SU-DHL-6 (cell line): ENCODE measurements around the gene LRRC8E.
A peak's percentile ranks its signal among the peaks of the same experiment; 100 is the strongest.

Source experiments
- H2AFZ ChIP-seq: fragments of 200-600 bp; sonication (generic); 2 replicates; pipeline ENCODE4 v1.6.1; 2014; ENCODE audit warnings: low read depth, mild to moderate bottlenecking, moderate library complexity, mixed read lengths, antibody characterized with exemption, low read length; ENCODE audit not compliant: severe bottlenecking
- H3F3A ChIP-seq: fragments of 200-600 bp; shearing (Covaris generic); 2 replicates; pipeline ENCODE4 v1.6.0; 2016; ENCODE audit warnings: antibody characterized with exemption, mild to moderate bottlenecking; ENCODE audit not compliant: insufficient read depth
- H3K27ac ChIP-seq: fragments of 200-600 bp; sonication (generic); 2 replicates; pipeline ENCODE4 v1.5.1; 2016; ENCODE audit warnings: low read depth, mild to moderate bottlenecking, low read length, moderate library complexity, mixed read lengths
- H3K27me3 ChIP-seq: fragments of 200-600 bp; sonication (generic), shearing (Covaris generic); 2 replicates; pipeline ENCODE4 v1.6.0; 2014; ENCODE audit warnings: mild to moderate bottlenecking, low read length
- H3K36me3 ChIP-seq: fragments of 200-600 bp; sonication (generic); 2 replicates; pipeline ENCODE4 v1.6.1; 2014; ENCODE audit warnings: mild to moderate bottlenecking, low read length, mixed read lengths
- H3K4me2 ChIP-seq: fragments of 300-600, 200-600 bp; shearing (Covaris generic), sonication (generic); 2 replicates; pipeline ENCODE4 v1.6.0; 2014; ENCODE audit warnings: low read length, low read depth, mild to moderate bottlenecking; ENCODE audit not compliant: poor library complexity, severe bottlenecking
- H3K4me3 ChIP-seq: fragments of 200-600 bp; sonication (generic); 2 replicates; pipeline ENCODE4 v1.5.1; 2014; ENCODE audit warnings: antibody characterized with exemption, low read length, mild to moderate bottlenecking, mixed read lengths; ENCODE audit not compliant: insufficient read depth, poor library complexity, severe bottlenecking
- H3K79me2 ChIP-seq: fragments of 200-600 bp; sonication (generic); 2 replicates; pipeline ENCODE4 v1.6.1; 2014; ENCODE audit warnings: mild to moderate bottlenecking, low read length, moderate library complexity; ENCODE audit not compliant: insufficient read depth
- H3K9ac ChIP-seq: fragments of 200-600 bp; sonication (generic); 2 replicates; pipeline ENCODE4 v1.7.0; 2014; ENCODE audit warnings: mild to moderate bottlenecking, low read length
- H3K9me2 ChIP-seq: fragments of 200-600 bp; sonication (generic); replicated peaks from 2 replicates; pipeline ENCODE4 v1.6.1; 2014; ENCODE audit warnings: low read length; ENCODE audit not compliant: insufficient read depth
- H3K9me3 ChIP-seq: fragments of 200-600 bp; sonication (generic); 2 replicates; pipeline ENCODE4 v1.6.1; 2014; ENCODE audit warnings: low read length, mixed read lengths; ENCODE audit not compliant: insufficient read depth
- H4K20me1 ChIP-seq: fragments of 200-600 bp; sonication (generic); 2 replicates; pipeline ENCODE4 v1.6.1; 2014; ENCODE audit warnings: low read depth, mild to moderate bottlenecking, antibody characterized with exemption, low read length, moderate library complexity, mixed read lengths
- EZH2phosphoT487 ChIP-seq: fragments of 200-600 bp; sonication (generic), shearing (Covaris generic); conservative IDR thresholded peaks from 2 replicates; pipeline ENCODE4 v1.6.1; 2018; ENCODE audit warnings: mild to moderate bottlenecking, antibody characterized with exemption, low read length, moderate library complexity, mixed read lengths
- TF ChIP-seq, protein P1 (sequence below): fragments of 200-600 bp; sonication (generic); IDR thresholded peaks from one replicate; pipeline ENCODE4 v1.5.1; 2017; ENCODE audit warnings: antibody characterized with exemption, mild to moderate bottlenecking, low read length, moderate library complexity; ENCODE audit not compliant: insufficient read depth, poor library complexity, severe bottlenecking

Gene LRRC8E

GRCh38 chr19:7923295-7924191, 35.2 kb downstream of the LRRC8E start:
- Histone ChIP-seq H2AFZ (no peak overlapping the region), H3K4me3 (no peak overlapping the region), H3K9ac (no peak overlapping the region), H3F3A (no peaks in the 10 kb centered on the region), H3K36me3 (no peaks in the 10 kb centered on the region), H4K20me1 (no peaks in the 10 kb centered on the region), H3K27me3 (no peaks in the 10 kb centered on the region), H3K9me2 (no peaks in the 10 kb centered on the region), H3K4me2 (no peak overlapping the region), H3K9me3 (no peaks in the 10 kb centered on the region), H3K79me2 (no peaks in the 10 kb centered on the region), H3K27ac (no peak overlapping the region)
- no peak for TF ChIP-seq EZH2phosphoT487
- TF ChIP-seq, protein P1, sequence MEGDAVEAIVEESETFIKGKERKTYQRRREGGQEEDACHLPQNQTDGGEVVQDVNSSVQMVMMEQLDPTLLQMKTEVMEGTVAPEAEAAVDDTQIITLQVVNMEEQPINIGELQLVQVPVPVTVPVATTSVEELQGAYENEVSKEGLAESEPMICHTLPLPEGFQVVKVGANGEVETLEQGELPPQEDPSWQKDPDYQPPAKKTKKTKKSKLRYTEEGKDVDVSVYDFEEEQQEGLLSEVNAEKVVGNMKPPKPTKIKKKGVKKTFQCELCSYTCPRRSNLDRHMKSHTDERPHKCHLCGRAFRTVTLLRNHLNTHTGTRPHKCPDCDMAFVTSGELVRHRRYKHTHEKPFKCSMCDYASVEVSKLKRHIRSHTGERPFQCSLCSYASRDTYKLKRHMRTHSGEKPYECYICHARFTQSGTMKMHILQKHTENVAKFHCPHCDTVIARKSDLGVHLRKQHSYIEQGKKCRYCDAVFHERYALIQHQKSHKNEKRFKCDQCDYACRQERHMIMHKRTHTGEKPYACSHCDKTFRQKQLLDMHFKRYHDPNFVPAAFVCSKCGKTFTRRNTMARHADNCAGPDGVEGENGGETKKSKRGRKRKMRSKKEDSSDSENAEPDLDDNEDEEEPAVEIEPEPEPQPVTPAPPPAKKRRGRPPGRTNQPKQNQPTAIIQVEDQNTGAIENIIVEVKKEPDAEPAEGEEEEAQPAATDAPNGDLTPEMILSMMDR: no peak

- Histone ChIP-seq H2AFZ (no peak overlapping the region), H3K9me2 (no peaks in the 10 kb centered on the region), H3K27ac (no peak overlapping the region), H3K4me3 (no peak overlapping the region), H3K4me2 (no peak overlapping the region), H3K36me3 (no peaks in the 10 kb centered on the region), H3K27me3 (no peaks in the 10 kb centered on the region), H3K9me3 (no peaks in the 10 kb centered on the region), H3K79me2 (no peaks in the 10 kb centered on the region), H4K20me1 (no peaks in the 10 kb centered on the region), H3K9ac (no peak overlapping the region), H3F3A (peaks cover 5% of the 10 kb centered on the region; the same call in 1 of the 2 replicates)
- TF ChIP-seq EZH2phosphoT487: no peak
- TF ChIP-seq, protein P1: no peak
These were observed 35.9 kb downstream of the LRRC8E start for GRCh38 chr19:7924241-7924640.

- TF ChIP-seq, protein P1: no peak
- TF ChIP-seq EZH2phosphoT487: no peak
- H3K4me2 ChIP-seq: peak overlapping the region; percentile 54
- no peak overlapping the region for H3K27ac ChIP-seq
- H3K9ac ChIP-seq: no peak overlapping the region
- no peaks in the 10 kb centered on the region for H3K36me3 ChIP-seq
- H3K79me2 ChIP-seq: no peaks in the 10 kb centered on the region
- no peak overlapping the region for H2AFZ ChIP-seq
- H3K27me3 ChIP-seq: no peaks in the 10 kb centered on the region
- no peaks in the 10 kb centered on the region for H4K20me1 ChIP-seq
- no peaks in the 10 kb centered on the region for H3K9me3 ChIP-seq
- H3K9me2 ChIP-seq: no peaks in the 10 kb centered on the region
- peaks cover 5% of the 10 kb centered on the region; the same call in 1 of the 2 replicates for H3F3A ChIP-seq
- no peak overlapping the region for H3K4me3 ChIP-seq
These were observed 36.4 kb downstream of the LRRC8E start for GRCh38 chr19:7924651-7925170.
